Epithelial cell of proximal tubule (primary cell): ENCODE data around the gene C1QTNF9. TPM values are rescaled to one million over a fixed set of nuclear protein-coding genes. Genes with fewer than 3 reads are reported as not detected.
A peak's percentile ranks its signal among the peaks of the same experiment; 100 is the strongest.
"Not testable (repeated sequence)": the region's sequence is repeated elsewhere in the genome, so short reads cannot be mapped to it uniquely, and the experiment has no call there.

Experiments
- DNase-seq: peaks from one replicate; pipeline ENCODE4 v3.0.0-alpha.2; 2011; ENCODE audit warnings: low read depth
- H3K4me3 ChIP-seq: 2 replicates; pipeline ENCODE4 v1.5.1; 2011; ENCODE audit warnings: low read depth, mild to moderate bottlenecking, low read length
- CTCF ChIP-seq: conservative IDR thresholded peaks from 2 replicates; pipeline ENCODE4 v1.5.1; 2012; ENCODE audit warnings: low read depth, mild to moderate bottlenecking, low read length
- total RNA-seq: library from RNA; depleted of rRNA; stranded (reverse); fragments of >200 nt; gene quantifications from 2 replicates; pipeline ENCODE4 v1.2.3, GENCODE V29; 2015

The C1QTNF9 gene
- total RNA-seq: not detected in 2 replicates

- not testable (repeated sequence) for H3K4me3 ChIP-seq, DNase-seq
Measured at GRCh38 chr13:24309300-24309699, at the start of gene C1QTNF9. Gene C1QTNF9, plus strand, starts transcription at chr13:24309580. Its CDS starts 6,424 bp downstream, at chr13:24316004.

GRCh38 chr13:24261566-24261965, 47.8 kb upstream of the C1QTNF9 start:
- no peak for DNase-seq
- no peak for TF ChIP-seq CTCF

GRCh38 chr13:24263632-24264031, 45.7 kb upstream of the C1QTNF9 start:
- DNase-seq: no peak
- no peak overlapping the region for H3K4me3 ChIP-seq
- no peak for TF ChIP-seq CTCF

More at GRCh38 chr13:24261566-24261965, 47.8 kb upstream of the C1QTNF9 start:
- H3K4me3 ChIP-seq: no peak overlapping the region

GRCh38 chr13:24264976-24265375, 44.4 kb upstream of the C1QTNF9 start:
- no peak overlapping the region for H3K4me3 ChIP-seq
- no peak for DNase-seq
- TF ChIP-seq CTCF: no peak

GRCh38 chr13:24265453-24265852, 43.9 kb upstream of the C1QTNF9 start:
- DNase-seq: no peak
- no peak overlapping the region for H3K4me3 ChIP-seq
- no peak for TF ChIP-seq CTCF

- peak overlapping the region; percentile 20 for H3K4me3 ChIP-seq
- no peak for TF ChIP-seq CTCF
- no peak for DNase-seq
Measured at GRCh38 chr13:24267274-24267673, 42.1 kb upstream of the C1QTNF9 start.

GRCh38 chr13:24267801-24268200, 41.6 kb upstream of the C1QTNF9 start:
- no peak for DNase-seq
- no peak for TF ChIP-seq CTCF
- H3K4me3 ChIP-seq: peak overlapping the region; percentile 20
